Neural progenitor cell (in vitro differentiated cells): ENCODE data around the gene MPPE1.

ENCODE experiments used
- EZH2 ChIP-seq: fragments of 200-600 bp; sonication (generic); IDR thresholded peaks from 2 replicates; pipeline ENCODE4 v1.6.1; 2017; ENCODE audit warnings: antibody characterized with exemption, mild to moderate bottlenecking, moderate library complexity
- TF ChIP-seq, protein P1 (sequence below): fragments of 200-600 bp; sonication (generic); IDR thresholded peaks from 2 replicates; pipeline ENCODE4 v1.5.1; 2017; ENCODE audit warnings: antibody characterized with exemption, mild to moderate bottlenecking

GRCh38 chr18:11950824-11951223, 42.7 kb upstream of the MPPE1 start:
- TF ChIP-seq, protein P1, sequence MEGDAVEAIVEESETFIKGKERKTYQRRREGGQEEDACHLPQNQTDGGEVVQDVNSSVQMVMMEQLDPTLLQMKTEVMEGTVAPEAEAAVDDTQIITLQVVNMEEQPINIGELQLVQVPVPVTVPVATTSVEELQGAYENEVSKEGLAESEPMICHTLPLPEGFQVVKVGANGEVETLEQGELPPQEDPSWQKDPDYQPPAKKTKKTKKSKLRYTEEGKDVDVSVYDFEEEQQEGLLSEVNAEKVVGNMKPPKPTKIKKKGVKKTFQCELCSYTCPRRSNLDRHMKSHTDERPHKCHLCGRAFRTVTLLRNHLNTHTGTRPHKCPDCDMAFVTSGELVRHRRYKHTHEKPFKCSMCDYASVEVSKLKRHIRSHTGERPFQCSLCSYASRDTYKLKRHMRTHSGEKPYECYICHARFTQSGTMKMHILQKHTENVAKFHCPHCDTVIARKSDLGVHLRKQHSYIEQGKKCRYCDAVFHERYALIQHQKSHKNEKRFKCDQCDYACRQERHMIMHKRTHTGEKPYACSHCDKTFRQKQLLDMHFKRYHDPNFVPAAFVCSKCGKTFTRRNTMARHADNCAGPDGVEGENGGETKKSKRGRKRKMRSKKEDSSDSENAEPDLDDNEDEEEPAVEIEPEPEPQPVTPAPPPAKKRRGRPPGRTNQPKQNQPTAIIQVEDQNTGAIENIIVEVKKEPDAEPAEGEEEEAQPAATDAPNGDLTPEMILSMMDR = no peak
- no peak for TF ChIP-seq EZH2
